Measurements from ENCODE around the gene SGTA. TPM values are rescaled to one million over a fixed set of nuclear protein-coding genes. Genes with fewer than 3 reads are reported as not detected.

The SGTA gene
- polyA plus RNA-seq, 3 donors, result 61.2 to 72.9 (median 67.5) TPM

GRCh38 chr19:2811735-2812413 lies 28.8 kb upstream of the SGTA start:
- DNase-seq, result no peak

- DNase-seq, result no peak
These were observed 28.2 kb upstream of the SGTA start for GRCh38 chr19:2811221-2811722.

GRCh38 chr19:2810141-2811091 lies 27.3 kb upstream of the SGTA start:
- no peak for DNase-seq

- no peak for DNase-seq
These were observed 26.5 kb upstream of the SGTA start for GRCh38 chr19:2809387-2810140.

GRCh38 chr19:2808129-2808941 lies 25.3 kb upstream of the SGTA start:
- DNase-seq, result no peak

GRCh38 chr19:2807379-2808128 lies 24.5 kb upstream of the SGTA start:
- no peak for DNase-seq

- DNase-seq, result no peak
These were observed 23.8 kb upstream of the SGTA start for GRCh38 chr19:2806736-2807378.

- DNase-seq, result no peak
These were observed 23.0 kb upstream of the SGTA start for GRCh38 chr19:2805991-2806649.

GRCh38 chr19:2805261-2805900 lies 22.3 kb upstream of the SGTA start:
- DNase-seq, result no peak

- DNase-seq, result no peak
These were observed 21.3 kb upstream of the SGTA start for GRCh38 chr19:2804156-2805004.

GRCh38 chr19:2803486-2804155 lies 20.5 kb upstream of the SGTA start:
- no peak for DNase-seq

- no peak for DNase-seq
These were observed 19.8 kb upstream of the SGTA start for GRCh38 chr19:2802826-2803225.

GRCh38 chr19:2800506-2800905 lies 17.4 kb upstream of the SGTA start:
- DNase-seq, result no peak

GRCh38 chr19:2799273-2800020 lies 16.4 kb upstream of the SGTA start:
- no peak for DNase-seq

- DNase-seq, result no peak
These were observed 15.7 kb upstream of the SGTA start for GRCh38 chr19:2798733-2799132.

GRCh38 chr19:2798158-2798685 lies 15.1 kb upstream of the SGTA start:
- DNase-seq, result no peak

Data from renal pelvis (tissue), 4 donors.